H9 (cell line): ENCODE results near the gene PDCD7. TPM values are rescaled to one million over a fixed set of nuclear protein-coding genes. Genes with fewer than 3 reads are reported as not detected.

Source experiments
- DNase-seq: peaks from one replicate; pipeline ENCODE4 v3.0.0-alpha.2; 2017
- H2AFZ ChIP-seq: one replicate; pipeline ENCODE4 v1.6.1; 2013; ENCODE audit warnings: mild to moderate bottlenecking, low read length, control low read depth, moderate library complexity
- H2AK5ac ChIP-seq: 2 replicates; pipeline ENCODE4 v1.6.1; 2013; ENCODE audit warnings: low read length, control low read depth, mixed read lengths; ENCODE audit not compliant: insufficient read length
- H2BK120ac ChIP-seq: one replicate; pipeline ENCODE4 v1.6.1; 2013; ENCODE audit warnings: low read depth, mild to moderate bottlenecking, low read length, control low read depth, inconsistent platforms; ENCODE audit not compliant: poor library complexity, severe bottlenecking
- H2BK12ac ChIP-seq: 2 replicates; pipeline ENCODE4 v1.6.1; 2013; ENCODE audit warnings: low read length, control low read depth, mixed read lengths, low read depth; ENCODE audit not compliant: insufficient read length
- H2BK15ac ChIP-seq: 2 replicates; pipeline ENCODE4 v1.6.1; 2013; ENCODE audit warnings: low read depth, low read length, control low read depth
- H2BK20ac ChIP-seq: one replicate; pipeline ENCODE4 v1.6.1; 2013; ENCODE audit warnings: low read depth, mild to moderate bottlenecking, low read length, control low read depth, inconsistent platforms; ENCODE audit not compliant: poor library complexity, severe bottlenecking
- H2BK5ac ChIP-seq: 2 replicates; pipeline ENCODE4 v1.6.1; 2013; ENCODE audit warnings: low read length, control low read depth, mixed read lengths; ENCODE audit not compliant: insufficient read length
- H3K14ac ChIP-seq: 2 replicates; pipeline ENCODE4 v1.6.1; 2013; ENCODE audit warnings: low read length, control low read depth; ENCODE audit not compliant: insufficient read depth
- H3K18ac ChIP-seq: 2 replicates; pipeline ENCODE4 v1.6.1; 2013; ENCODE audit warnings: low read depth, mild to moderate bottlenecking, mixed read lengths, low read length, control low read depth; ENCODE audit not compliant: insufficient read length
- H3K23ac ChIP-seq: 2 replicates; pipeline ENCODE4 v1.6.1; 2013; ENCODE audit warnings: low read length, control low read depth, mixed read lengths, low read depth; ENCODE audit not compliant: insufficient read length
- H3K23me2 ChIP-seq: 2 replicates; pipeline ENCODE4 v1.6.1; 2013; ENCODE audit warnings: low read depth, mild to moderate bottlenecking, mixed read lengths, low read length, control low read depth; ENCODE audit not compliant: insufficient read length, poor library complexity, severe bottlenecking
- H3K27ac ChIP-seq: 2 replicates; pipeline ENCODE4 v1.5.1; 2013; ENCODE audit warnings: low read length, control low read depth, mixed read lengths, low read depth; ENCODE audit not compliant: insufficient read length
- H3K27me3 ChIP-seq: 2 replicates; pipeline ENCODE4 v1.6.1; 2013; ENCODE audit warnings: low read length, control low read depth, inconsistent platforms; ENCODE audit not compliant: insufficient read depth
- H3K4ac ChIP-seq: 2 replicates; pipeline ENCODE4 v1.6.1; 2013; ENCODE audit warnings: low read depth, mild to moderate bottlenecking, control low read depth, inconsistent platforms, low read length, moderate library complexity
- H3K4me1 ChIP-seq: 2 replicates; pipeline ENCODE4 v1.6.1; 2013; ENCODE audit warnings: low read length, control low read depth, inconsistent platforms; ENCODE audit not compliant: insufficient read depth
- H3K4me2 ChIP-seq: 2 replicates; pipeline ENCODE4 v1.6.1; 2013; ENCODE audit warnings: low read length, control low read depth, mixed read lengths; ENCODE audit not compliant: insufficient read length, insufficient read depth
- H3K56ac ChIP-seq: 2 replicates; pipeline ENCODE4 v1.6.1; 2013; ENCODE audit warnings: low read depth, mild to moderate bottlenecking, mixed read lengths, low read length, control low read depth; ENCODE audit not compliant: insufficient read length
- H3K79me1 ChIP-seq: 2 replicates; pipeline ENCODE4 v1.6.1; 2013; ENCODE audit warnings: low read depth, mild to moderate bottlenecking, moderate library complexity, low read length, control low read depth, inconsistent platforms; ENCODE audit not compliant: insufficient read depth, poor library complexity, severe bottlenecking
- H3K79me2 ChIP-seq: 2 replicates; pipeline ENCODE4 v1.6.1; 2013; ENCODE audit warnings: low read length, control low read depth, inconsistent platforms; ENCODE audit not compliant: insufficient read depth
- H3K9ac ChIP-seq: 2 replicates; pipeline ENCODE4 v1.6.1; 2013; ENCODE audit warnings: low read length, control low read depth, mixed read lengths; ENCODE audit not compliant: insufficient read length; ENCODE audit errors: extremely low read depth
- H3K9me3 ChIP-seq: one replicate; pipeline ENCODE4 v1.6.1; 2013; ENCODE audit warnings: low read depth, low read length, inconsistent platforms; ENCODE audit not compliant: control insufficient read depth
- H3T11ph ChIP-seq: one replicate; pipeline ENCODE4 v1.6.1; 2013; ENCODE audit warnings: mild to moderate bottlenecking, low read length, control low read depth, inconsistent platforms
- H4K20me1 ChIP-seq: one replicate; pipeline ENCODE4 v1.6.1; 2013; ENCODE audit not compliant: control insufficient read depth, insufficient read length, insufficient read depth
- H4K5ac ChIP-seq: 2 replicates; pipeline ENCODE4 v1.6.1; 2013; ENCODE audit warnings: low read depth, mild to moderate bottlenecking, mixed read lengths, low read length, control low read depth; ENCODE audit not compliant: insufficient read length
- H4K8ac ChIP-seq: replicated peaks from 2 replicates; pipeline ENCODE4 v1.6.1; 2013; ENCODE audit warnings: low read length, control low read depth, mixed read lengths, low read depth; ENCODE audit not compliant: insufficient read length
- H4K91ac ChIP-seq: 2 replicates; pipeline ENCODE4 v1.6.1; 2013; ENCODE audit warnings: low read depth, mild to moderate bottlenecking, moderate library complexity, mixed read lengths, low read length, control low read depth; ENCODE audit not compliant: insufficient read length
- H3K27ac Mint-ChIP-seq, 3 experiments: 2 replicates in 2 of 3; 3 replicates in 1 of 3; pipeline ENCODE4 v1.8.0; 2020 to 2021; ENCODE audit warnings: mixed read lengths in 3 of 3, mild to moderate bottlenecking in 1 of 3, moderate library complexity in 1 of 3
- H3K27me3 Mint-ChIP-seq: 2 replicates; pipeline ENCODE4 v1.8.0; 2021; ENCODE audit warnings: low read depth, mild to moderate bottlenecking, moderate library complexity, mixed read lengths
- H3K36me3 Mint-ChIP-seq, 3 experiments: 2 replicates in 2 of 3; 3 replicates in 1 of 3; pipeline ENCODE4 v1.8.0; 2020 to 2021; ENCODE audit warnings: low read depth in 3 of 3, mixed read lengths in 3 of 3; ENCODE audit not compliant: insufficient read depth in 1 of 3
- H3K4me1 Mint-ChIP-seq, 2 experiments: 2 replicates each; pipeline ENCODE4 v1.8.0; 2020; ENCODE audit warnings: mixed read lengths in 2 of 2
- H3K4me3 Mint-ChIP-seq, 2 experiments: 2 replicates in 1 of 2; 3 replicates in 1 of 2; pipeline ENCODE4 v1.8.0; 2020 to 2021; ENCODE audit warnings: mild to moderate bottlenecking in 2 of 2, mixed read lengths in 2 of 2, moderate library complexity in 1 of 2
- H3K9me3 Mint-ChIP-seq, 2 experiments: 2 replicates in 1 of 2; 3 replicates in 1 of 2; pipeline ENCODE4 v1.8.0; 2020; ENCODE audit warnings: mild to moderate bottlenecking in 2 of 2, mixed read lengths in 2 of 2, moderate library complexity in 1 of 2
- CTCF ChIP-seq: fragments of 200-600 bp; sonication (generic); conservative IDR thresholded peaks from 3 replicates; pipeline ENCODE4 v1.8.0; 2021; ENCODE audit warnings: antibody characterized with exemption, mild to moderate bottlenecking
- WGBS: extraction: QIAGEN DNeasy Blood & Tissue Kit; methylation state at CpG from one replicate; pipeline ENCODE4 v1.1.7; 2013; ENCODE audit warnings: missing lambda C conversion rate, low lambda C conversion rate, mixed read lengths; ENCODE audit not compliant: insufficient read length; ENCODE audit errors: extremely low coverage; 5-methylcytosine and 5-hydroxymethylcytosine counted together
- total RNA-seq: library from RNA; stranded (reverse); gene quantifications from 2 replicates; pipeline ENCODE4 v1.2.1, GENCODE V29; 2021

PDCD7 gene
- total RNA-seq, 1 experiment from 2014 or later: 35.2 TPM

DNA sequence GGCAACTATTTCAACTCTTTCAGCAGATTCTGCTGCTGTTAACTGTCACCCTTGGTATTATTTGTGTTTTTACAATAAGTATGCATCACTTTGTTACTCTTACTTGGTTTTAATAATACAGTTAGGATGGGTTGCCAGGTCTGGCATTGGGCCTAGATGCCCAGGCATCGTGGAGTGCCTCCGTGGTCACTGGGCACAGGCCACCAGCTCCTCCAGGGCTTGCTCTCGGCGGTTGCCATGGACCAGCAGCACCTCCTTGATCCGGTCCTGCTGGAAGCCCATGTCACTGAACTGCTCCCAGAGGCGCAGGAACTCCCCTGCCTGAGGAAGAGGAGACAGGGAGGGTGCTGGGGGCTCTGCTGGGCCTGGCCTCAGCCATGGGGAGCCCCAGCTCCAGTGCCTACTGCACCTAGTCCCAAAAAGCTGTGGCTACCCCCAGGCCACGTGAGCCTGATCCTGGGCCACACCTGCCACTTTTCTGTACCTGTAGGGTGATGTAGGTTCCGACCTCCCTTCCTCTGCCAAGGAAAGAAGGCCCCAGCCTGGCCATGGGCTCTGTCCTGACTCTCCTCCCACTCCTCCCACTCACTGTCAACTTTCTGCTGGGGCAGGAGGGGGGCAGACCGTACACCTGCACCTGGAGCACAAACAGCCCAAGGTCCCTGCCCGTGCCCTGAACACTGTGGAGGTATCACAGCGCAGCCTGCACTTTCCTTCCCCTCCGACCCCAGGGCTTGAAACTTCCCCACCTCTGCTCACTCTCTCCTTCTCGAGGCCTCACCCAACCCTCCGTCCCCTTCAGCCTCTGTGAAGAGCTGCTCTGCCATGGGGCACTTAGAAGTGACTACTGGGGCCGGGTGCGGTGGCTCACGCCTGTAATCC lies 40.5 kb downstream of the PDCD7 start:
- H3K4me1 ChIP-seq: no peaks in the 10 kb centered on the region
- Mint-ChIP-seq H3K4me1 (peaks cover 16 to 18% of the 10 kb centered on the region in 2 experiments), H3K4me3 (no peak overlapping the region; a peak in 1 of 5 replicates), H3K36me3 (peaks cover 0 to 3% (median 2%) of the 10 kb centered on the region in 3 experiments; a peak in 2 of 7 replicates), H3K27ac (peak overlapping the region in 1 of 3 experiments; percentile 57; a peak in 1 of 7 replicates), H3K9me3 (no peaks in the 10 kb centered on the region), H3K27me3 (no peaks in the 10 kb centered on the region; the same call in 1 of the 2 replicates)
- no peak overlapping the region for H3K4me2 ChIP-seq
- TF ChIP-seq CTCF: no peak
- no peaks in the 10 kb centered on the region for H3K79me1 ChIP-seq
- no peak overlapping the region for H4K8ac ChIP-seq
- no peak overlapping the region for H3K14ac ChIP-seq
- H3K79me2 ChIP-seq: no peaks in the 10 kb centered on the region
- no peak overlapping the region for H2BK5ac ChIP-seq
- WGBS: no CpG with 5 or more reads among the region's 17 CpGs
- no peaks in the 10 kb centered on the region for H4K20me1 ChIP-seq
- H3K4ac ChIP-seq: no peak overlapping the region
- no peak overlapping the region for H4K5ac ChIP-seq
- no peaks in the 10 kb centered on the region for H3K9me3 ChIP-seq
- H2AK5ac ChIP-seq: no peak overlapping the region
- no peaks in the 10 kb centered on the region for H3K27me3 ChIP-seq
- H3K56ac ChIP-seq: no peak overlapping the region
- no peak overlapping the region for H3K9ac ChIP-seq
- H2BK20ac ChIP-seq: no peak overlapping the region
- H4K91ac ChIP-seq: no peak overlapping the region
- H3T11ph ChIP-seq: no peak overlapping the region
- no peak overlapping the region for H2AFZ ChIP-seq
- no peak overlapping the region for H3K27ac ChIP-seq
- H2BK15ac ChIP-seq: no peak overlapping the region
- DNase-seq: peak; percentile 24
- H2BK120ac ChIP-seq: no peak overlapping the region
- H3K23ac ChIP-seq: no peak overlapping the region
- H3K23me2 ChIP-seq: no peaks in the 10 kb centered on the region
- H2BK12ac ChIP-seq: no peak overlapping the region
- no peak overlapping the region for H3K18ac ChIP-seq
